Measurements from ENCODE around the gene STYX.
A peak's percentile ranks its signal among the peaks of the same experiment; 100 is the strongest.
"Not testable (repeated sequence)": the region's sequence is repeated elsewhere in the genome, so short reads cannot be mapped to it uniquely, and the experiment has no call there.

Gene STYX

DNA sequence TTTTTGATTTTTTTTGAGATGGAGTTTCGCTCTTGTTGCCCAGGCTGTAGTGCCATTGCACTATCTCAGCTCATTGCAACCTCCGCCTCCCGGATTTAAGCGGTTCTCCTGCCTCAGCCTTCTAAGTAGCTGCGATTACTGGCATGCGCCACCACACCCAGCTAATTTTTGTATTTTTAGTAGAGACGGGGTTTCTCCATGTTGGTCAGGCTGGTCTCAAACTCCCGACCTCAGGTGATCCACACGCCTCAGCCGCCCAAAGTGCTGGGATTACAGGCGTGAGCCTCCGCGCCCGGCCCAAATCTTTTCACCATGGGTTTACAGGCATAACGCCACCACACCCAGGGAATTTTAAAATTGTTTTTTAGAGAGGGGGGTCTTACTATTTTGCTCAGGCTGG lies 931 bp upstream of the STYX start:
- not testable (repeated sequence) for DNase-seq

DNA sequence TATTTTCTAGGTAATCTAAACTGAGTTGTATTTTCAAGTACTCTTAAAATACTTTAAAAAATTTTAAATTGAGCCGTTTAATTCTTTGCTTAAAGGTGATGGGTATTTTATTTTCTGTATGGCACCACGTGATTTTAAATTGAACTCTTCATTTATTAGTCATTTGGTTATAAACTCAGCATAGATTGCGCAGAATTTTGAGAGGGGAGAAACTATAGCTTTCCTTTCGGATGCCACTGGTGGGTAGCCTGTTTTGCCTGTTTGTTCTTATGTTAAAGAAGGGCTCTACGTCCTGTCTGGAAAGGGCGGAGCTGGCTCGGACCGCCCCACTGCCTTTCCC lies 411 bp upstream of the STYX start:
- no peak for DNase-seq

DNA sequence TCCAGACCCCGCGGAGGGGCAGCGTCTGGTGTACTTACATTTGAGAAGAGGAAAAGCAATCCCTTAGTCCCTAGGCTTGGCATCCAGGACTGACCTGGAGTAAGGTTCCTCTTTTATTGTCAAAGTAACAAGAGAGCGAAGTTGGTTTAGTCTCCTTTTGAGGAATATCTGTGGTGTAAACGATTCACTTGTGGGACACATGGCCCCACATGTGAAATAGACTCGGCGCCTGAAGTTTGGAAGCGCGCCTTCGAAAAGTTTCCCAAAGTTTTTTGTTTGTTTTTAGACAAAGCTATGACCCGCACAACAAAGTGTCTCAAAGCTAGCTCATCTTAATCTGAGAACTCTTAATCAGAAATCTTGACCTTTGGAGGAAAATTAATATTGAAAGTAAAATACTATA lies 744 bp downstream of the STYX start:
- no peak for DNase-seq

DNA sequence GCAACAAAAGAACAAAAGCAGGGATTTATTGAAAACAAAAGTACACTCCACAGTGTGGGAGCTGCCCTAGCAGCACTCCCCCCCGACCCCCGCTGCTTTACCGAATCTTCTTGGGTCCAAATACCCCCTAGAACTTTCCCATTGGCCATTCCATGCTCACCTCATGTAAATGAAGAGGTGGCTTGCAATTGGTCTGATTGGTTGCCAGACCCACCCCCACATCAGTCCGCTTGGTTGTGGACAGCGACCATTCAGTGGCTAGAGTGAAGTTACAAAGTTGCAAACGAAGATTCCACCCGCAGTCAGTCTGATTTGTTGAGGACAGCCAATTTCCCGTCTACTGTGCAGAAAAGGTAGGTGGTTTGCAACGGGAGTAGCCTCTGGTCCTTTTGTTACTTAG lies 3.9 kb downstream of the STYX start:
- no peak for DNase-seq

DNA sequence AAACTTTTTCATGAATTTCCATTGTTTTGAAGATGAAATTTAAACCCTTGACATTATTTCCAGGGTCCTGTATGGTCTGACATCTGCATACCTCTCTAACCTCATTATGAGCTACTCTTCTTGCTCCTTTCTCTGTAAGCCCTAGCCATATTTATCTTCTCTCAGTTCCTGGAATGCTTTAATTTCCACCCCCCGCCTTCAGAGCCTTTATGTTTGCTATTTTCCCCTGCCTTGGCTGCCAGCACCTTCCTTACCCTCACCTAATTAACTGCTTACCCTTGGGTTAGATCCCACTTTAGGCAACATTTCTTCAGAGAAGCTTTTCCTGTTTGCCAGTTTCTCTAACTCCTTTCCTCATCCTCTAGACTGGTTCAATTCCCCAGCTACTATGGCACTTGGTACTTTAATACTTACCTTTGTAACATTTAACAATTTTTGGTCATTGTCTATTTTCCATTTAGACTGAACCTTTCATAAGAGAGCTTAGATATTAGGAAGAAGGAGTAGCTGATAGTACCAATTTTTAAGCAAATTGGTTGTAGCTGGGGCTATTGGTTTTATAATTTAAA lies 6.0 kb downstream of the STYX start:
- no peak for DNase-seq

DNA sequence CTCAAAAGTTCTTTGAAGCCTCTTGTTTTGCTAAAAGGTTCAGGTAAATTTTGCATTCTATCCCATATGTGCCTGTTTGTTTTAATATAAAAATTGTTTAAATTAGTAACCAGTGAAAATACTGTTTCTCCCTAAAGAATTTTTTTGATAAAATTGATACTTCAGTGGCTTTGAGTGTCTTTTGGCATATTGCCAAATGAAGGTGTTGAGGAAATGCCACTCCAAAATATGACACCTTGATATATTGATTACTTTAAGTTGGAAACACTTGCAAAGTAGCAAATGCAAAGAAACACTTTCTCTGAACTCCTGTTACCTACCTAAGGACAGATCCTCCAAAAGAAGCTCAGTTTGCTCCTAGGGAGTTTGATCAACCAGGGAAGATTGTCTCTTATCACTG lies 8.4 kb downstream of the STYX start:
- peak in 1 of 2 experiments; percentile 6 for DNase-seq

DNA sequence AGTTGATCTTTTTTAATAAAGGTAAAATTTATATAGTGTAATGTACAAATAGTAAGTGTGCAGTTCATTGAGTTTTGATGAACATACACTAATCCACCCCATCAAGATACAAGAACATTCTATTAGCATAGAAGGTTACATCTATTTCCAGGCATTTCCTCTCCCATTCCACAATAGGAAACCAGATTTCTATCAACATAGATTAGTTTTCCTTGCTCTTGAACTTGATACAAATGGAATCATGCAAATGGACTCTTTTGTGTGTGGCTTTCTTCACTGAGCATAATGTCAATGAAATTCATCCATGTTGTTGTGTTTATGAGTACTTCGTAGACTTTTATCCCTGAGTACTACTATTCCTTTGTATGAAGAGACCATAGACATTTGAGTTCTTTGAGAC lies 10.8 kb downstream of the STYX start:
- DNase-seq, result no peak

DNA sequence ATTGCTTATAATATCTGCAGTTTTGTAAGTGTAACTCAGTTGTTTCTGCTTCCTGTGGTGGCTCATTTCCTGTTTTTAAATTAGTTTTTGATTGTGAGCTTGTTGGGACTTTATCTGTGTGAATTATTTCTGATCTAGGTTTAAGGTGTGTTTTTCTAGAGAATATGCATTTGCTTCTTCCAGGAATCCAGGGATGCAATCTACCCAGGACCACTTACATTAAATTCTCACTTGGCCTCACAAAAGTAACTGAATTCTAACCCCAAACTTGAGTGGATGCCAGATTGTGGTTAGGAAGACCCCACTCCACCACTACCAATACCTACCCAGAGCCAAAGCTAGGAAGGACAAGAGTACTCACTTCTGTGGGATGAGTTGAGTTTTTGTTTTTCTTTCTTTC lies 11.9 kb downstream of the STYX start:
- DNase-seq, result no peak

DNA sequence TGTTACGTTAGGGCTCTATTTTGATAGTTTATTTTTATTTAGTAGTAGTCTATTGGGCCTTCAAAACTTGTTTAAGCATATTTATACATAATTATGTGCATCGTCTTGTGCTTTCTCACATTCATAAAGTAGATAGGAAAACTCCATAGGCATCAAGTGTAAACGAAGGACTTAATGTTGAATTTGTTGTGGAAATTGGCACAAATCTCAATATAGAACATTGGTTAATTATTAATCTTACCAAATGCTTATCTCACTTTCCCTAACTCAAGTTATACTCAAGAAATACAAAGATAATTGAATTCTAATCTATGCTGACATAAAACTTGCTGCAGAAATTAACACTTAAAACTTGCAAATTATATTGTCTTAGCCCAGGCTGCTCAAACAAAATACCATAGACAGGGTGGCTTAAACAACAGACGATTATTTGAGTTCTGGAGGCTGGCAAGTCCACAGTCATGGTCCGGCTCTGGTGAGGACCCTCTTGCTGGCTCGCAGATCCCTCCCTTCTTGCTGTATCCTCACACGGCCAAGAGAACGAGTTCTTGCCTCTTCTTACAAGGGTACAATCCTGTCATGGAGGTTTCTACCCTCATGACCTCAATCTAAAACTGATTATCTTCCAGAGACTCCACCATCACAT lies 18.8 kb downstream of the STYX start:
- no peak for DNase-seq

DNA sequence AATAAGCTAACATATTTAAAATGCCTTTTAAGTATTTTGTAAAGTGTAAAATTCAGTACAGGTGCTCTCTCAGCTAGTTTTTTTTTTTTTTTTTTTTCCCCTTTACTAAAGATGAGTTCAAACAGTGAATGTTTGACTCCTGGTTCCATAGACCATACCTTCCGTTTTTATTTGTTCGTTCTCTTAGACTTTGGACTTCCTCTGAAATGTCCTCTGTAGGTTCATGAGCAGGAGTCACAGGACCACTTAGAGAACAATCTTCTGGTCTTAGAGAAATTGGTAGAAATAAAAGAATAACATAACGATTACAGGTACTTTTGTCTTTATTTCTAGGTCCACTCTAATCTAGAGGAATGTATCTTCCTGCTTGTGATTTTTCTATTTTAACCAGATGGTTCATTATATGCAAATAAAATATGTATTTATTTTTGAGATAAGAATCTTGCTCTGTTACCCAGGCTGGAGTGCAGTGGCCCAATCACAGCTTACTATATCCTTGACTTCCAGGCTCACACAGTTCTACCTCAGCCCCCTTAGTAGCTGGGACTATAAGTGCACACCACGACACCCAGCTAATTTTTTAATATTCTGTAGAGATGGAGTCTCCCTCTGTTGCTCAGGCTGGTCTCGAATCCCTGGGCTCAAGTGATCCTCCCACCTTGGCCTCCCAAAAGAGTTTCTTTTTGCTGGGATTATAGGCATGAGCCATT lies 25.8 kb downstream of the STYX start:
- no peak for DNase-seq

DNA sequence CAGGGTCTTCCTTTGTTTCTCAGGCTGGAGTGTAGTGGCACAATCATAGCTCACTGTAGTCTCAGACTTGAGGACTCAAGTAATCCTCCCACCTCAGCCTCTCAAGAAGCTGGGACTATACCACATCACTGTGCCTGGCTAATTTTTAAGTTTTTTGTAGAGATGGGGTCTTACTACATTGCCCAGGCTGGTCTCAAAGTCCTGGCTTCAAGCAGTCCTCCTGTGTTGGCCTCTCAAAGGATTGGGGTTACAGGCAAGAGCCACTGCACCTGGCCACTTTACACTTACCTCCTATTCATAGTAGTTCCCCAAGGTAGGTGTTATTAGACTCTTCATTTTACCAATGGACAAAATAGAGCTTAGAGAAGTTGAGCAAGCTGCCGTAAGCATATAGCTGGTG lies 29.2 kb downstream of the STYX start:
- no peak for DNase-seq

DNA sequence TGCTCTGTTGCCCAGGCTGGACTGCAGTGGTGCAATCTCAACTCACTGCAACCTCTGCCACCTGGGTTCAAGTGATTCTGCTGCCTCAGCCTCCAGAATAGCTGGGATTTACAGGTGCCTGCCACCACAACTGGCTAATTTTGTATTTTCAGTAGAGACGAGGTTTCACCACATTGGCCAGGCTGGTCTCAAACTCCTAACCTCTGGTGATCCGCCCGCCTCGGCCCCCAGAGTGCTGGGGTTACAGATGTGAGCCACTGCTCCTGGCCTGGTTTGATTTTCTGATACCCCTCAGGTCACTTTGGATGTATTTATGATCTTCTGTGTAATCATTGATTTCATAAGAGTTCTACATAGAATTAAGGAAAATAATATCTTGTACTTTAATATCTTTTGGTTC lies 33.0 kb downstream of the STYX start:
- not testable (repeated sequence) for DNase-seq

DNA sequence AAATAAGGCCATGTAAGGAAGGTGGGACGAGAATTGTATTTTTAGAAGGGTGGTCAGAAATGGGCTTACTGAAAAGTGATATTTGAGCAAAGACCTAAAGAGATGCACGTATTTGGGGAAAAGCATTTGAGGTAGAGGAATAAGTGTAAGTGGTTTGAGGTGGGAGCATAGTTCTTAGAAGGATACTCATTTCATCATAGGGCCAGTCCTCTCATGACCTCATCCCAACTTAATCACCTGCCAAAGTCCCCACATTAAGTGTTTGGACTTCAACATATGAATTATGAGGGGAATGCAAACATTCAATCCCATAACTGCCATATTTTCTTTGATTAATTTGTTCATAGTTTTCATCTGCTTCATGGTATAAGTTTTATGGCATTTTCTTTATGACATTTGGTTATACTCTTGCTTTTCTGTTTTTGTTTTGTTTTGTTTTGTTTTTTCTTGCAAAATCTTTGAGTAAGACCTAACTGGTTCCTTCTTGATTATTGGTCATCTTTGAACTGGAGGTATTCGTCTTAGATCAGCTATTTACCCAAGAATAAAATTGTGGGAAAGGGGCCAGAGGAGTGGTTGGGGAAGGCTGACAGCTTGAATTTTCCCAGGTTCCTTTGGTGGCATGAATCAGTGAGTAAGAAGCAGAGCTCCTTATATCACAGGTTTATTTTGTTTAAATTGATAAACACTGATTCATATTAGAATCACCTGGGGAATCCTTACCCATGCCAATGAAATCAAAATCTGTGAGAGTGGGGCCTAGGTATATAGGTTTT lies 37.3 kb downstream of the STYX start:
- DNase-seq, result no peak

DNA sequence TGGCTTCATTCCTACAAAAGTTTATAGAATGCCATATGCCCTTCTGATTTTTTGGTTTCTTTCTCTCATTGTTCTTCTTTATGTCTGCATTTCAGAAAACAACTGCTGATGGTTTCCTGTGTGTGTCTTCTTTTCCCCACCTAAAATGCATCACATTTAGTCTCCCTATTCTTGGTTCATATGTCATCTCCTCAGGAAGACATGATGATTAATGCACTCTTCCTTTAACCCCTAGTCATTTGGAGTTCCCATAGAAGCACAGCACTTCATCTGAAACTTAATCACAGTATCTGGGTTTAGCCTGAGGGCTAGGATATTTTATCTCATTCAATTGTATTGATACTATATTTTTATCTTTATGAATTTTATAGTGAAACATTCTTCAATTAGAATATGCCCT lies 39.9 kb downstream of the STYX start:
- DNase-seq, result no peak

DNA sequence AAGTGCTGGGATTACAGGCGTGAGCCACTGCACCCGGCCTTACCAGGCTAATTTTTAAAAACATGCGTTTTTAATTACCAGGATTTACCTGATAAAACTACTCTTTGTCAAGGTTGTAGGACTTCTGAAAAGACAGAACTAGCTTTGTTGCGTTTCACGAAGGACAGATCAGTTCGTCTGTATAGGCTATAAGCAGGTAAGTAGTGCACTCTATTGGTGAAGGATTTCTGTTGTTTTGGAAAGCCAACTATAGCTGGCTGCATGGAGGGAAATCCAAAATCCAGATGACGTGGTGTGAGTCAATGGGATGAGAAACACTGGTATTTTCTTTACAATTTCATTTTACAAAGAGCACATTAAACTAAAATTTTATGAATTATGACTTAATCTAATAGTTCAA lies 46.9 kb downstream of the STYX start:
- DNase-seq, result no peak

DNA sequence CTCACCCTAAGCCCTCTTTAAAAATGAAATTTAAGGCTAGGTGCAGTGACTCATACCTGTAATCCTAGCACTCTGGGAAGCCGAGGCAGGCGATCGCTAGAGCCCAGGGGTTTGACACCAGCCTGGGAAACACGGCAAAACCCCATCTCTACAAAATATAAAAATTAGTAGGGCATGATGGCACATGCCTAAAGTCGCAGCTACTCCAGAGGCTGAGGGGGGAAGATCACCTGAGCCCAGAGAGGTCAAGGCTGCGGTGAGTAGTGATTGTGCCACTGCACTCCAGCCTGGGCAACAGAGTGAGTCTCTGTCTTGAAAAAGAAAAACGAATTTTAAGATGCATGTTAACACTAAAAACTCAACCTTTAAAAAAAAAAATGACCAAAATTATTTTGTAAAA lies 48.7 kb downstream of the STYX start:
- DNase-seq, result no peak

DNA sequence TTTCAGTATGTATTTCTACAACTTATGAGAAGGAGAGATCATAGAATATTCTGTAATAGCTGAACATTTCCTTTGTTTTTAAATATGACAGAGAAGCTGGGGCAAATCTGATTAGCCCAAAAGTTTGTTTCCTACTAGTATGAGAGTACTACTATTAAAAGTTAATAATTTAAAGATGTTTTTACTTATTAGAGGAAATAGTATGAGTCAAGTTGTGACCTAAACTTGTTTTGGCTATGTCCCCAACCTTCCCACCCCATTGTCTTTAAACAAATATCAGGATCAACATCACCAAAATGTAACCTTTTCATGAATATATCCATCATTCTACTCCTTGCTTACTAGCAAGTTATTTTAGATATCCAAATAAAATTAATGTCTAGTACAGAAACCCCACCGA lies 50.9 kb downstream of the STYX start:
- DNase-seq, result no peak

DNA sequence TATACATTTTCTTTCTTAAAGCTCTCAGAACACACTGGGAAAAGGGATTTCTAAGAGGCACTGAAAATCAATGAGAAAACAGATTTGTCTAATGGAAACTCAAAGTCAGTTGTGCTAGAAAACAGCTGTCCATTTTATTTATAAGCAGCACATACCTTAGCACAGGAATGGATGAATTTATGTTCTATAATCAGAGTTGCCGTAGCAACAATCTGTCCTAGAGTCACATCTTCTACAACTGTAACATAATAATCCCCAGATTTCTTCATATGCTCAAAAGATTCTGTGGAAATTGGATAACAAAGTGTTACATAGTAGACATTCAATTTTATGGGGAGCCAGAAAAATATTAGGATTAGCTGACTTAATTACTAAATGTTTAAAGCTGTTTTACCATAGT lies 51.7 kb downstream of the STYX start:
- no peak for DNase-seq

DNA sequence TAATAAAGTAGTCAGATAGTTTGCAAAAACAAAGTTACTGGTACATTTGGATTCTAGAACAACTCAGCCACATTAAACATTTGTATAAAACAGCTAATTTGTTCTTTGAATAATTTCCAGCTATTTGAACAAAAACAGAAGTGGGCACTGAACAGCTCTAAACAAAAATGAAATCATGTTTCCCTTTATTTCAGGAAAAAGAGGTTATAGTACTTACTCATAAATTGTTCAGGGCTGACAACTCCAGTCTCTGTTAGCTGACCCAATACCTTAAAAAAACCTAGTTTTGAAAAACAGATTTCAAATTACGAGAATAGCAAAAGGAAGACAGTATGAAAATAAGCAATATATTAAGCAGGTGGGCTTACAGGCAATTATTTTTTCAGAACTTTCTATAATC lies 53.2 kb downstream of the STYX start:
- no peak for DNase-seq

DNA sequence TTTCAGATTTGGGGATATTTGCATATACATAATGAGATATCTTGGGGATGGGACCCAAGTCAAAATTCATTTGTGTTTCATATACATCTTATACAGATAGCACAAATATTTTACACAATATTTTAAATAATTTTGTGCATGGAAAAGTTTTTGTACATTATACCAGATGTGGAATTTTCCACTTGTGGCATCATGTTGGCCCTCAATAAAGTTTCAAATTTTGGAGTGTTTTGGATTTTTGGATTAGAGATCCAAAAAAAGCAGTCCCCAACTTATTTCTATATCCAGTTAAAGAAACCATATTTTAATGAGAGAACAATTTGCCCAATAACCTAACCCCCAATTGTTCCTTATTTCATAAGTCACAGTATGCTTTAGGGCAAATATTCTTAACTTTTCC lies 56.9 kb downstream of the STYX start:
- DNase-seq, result no peak

DNA sequence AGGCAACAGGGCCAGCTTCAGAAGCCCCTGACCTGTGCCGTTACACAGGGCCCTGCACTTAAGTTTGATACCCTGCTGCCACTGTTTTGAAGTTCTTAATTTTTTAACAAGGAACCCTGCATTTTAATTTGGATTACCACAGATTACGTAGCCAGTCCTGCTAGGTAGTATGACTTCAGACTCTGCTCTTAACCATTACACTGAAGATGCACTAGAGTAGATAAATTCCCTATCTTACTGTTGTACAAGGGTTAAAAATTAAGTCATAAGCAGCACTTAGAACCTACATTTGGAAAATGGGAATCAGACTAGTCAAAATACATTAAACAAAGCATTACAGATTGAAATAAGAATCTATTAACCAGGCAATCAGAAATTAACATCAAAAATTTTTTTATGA lies 59.2 kb downstream of the STYX start:
- no peak for DNase-seq

DNA sequence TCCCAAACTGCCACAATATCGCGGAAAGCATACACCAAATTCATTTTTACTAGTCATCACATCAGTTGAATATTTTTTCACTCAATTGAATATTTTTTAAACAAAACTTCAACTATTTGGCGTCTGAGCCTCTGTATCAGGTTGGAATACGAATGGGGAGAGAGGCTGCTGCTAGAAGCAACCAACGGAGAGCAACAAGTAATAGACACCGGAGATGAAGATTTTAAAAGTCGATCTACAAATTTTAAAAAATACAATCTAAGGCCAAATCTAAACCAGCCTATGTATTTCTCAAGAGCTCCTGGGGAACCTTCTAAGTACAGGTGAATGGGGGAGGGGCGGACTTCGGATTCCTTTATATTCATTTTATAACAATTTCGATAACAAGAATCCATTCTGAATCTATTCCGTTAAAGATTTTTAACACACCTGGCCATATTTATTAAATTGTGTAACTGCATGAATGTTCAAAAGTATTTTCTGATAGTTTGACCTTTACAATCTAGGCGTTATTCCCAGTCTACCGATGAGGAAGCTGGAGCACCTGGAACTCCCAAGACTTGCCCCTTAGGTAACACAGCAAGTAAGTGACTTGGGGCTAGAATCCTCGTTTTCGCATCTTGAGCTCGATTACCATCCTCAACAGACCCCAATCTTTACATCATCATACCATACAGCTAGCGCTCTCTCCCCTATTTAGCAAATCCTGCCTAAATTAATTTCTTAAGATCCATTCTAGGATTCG lies 60.2 kb downstream of the STYX start:
- peak; percentile 18 to 50 for DNase-seq

DNA sequence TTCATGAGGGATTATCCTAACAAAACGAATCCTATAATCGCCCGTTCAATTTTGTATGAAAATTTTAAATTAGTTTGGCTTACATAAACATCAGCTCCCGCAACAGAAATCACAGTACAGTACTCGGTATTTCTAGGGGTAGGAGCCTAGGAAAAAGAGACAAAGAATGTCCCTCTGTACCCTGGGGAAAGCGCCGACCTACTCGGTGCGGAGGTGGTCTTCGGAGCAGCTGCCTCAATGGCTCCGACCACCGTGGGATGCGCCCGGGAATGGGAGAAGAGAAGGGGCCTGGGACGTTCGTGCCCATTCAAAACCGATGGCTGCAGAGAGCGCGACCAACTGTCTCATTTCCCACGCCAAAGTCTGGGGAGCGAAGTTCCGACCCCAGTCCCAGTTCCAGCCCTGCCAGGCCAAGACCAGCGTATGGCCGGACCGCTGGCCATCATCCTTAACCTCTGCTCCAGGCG lies 60.8 kb downstream of the STYX start:
- peak in 1 of 2 experiments; percentile 56 for DNase-seq
